Right cardiac atrium (tissue), 5 donors: Measurements from ENCODE around the gene P4HB. TPM values are rescaled to one million over a fixed set of nuclear protein-coding genes. Genes with fewer than 3 reads are reported as not detected.

Source experiments
- polyA plus RNA-seq: library from polyadenylated mRNA; stranded (reverse); fragments of 200-250 nt; gene quantifications from one replicate; pipeline ENCODE4 v1.2.3, GENCODE V29; 2013
- total RNA-seq, 4 donors: library from RNA; stranded (reverse); fragmentation: NEBNext Ultra II Directional; extraction: Animal tissue kit (Norgen Biotek cat#: 25700); gene quantifications; one replicate each; pipeline ENCODE4 v1.2.1, GENCODE V29; 2021
- donor health status: healthy with polysubstance abuse.
- donor health status: DM: no; HTN: yes; CAD: no.
- donor health status: DM: no; HTN: no; CAD: no.
- donor health status: DM: no; HTN: yes; CAD: no; lungs with severe emphysema.
- donor health status: DM: yes; HTN: yes; CAD: no.

Gene P4HB
- total and polyA plus RNA-seq, 5 donors = 272 to 375 (median 346) TPM

Other genes with a start within 250 kb of the P4HB start
Only the 30 nearest of the 31 such genes appear.
- 100 to 1,000 TPM in 1 of 4 donors, 10 to 100 TPM in 3; 83.5 to 106 (median 89.5) TPM for gene NPLOC4, start 223.4 kb downstream of the P4HB start, total RNA-seq
- 36.8 TPM for gene NPLOC4, start 223.4 kb downstream of the P4HB start, polyA plus RNA-seq
- gene TSPAN10, start 223.3 kb downstream of the P4HB start, total RNA-seq = under 1 TPM in 2 of 4 donors, not detected in 2; 0.24 to 0.31 TPM
- gene TSPAN10, start 223.3 kb downstream of the P4HB start, polyA plus RNA-seq = 0.27 TPM
- under 1 TPM in 1 of 4 donors, not detected in 3; 0.41 TPM for gene PDE6G, start 204.0 kb downstream of the P4HB start, total RNA-seq
- not detected for gene PDE6G, start 204.0 kb downstream of the P4HB start, polyA plus RNA-seq
- 10 to 100 TPM; 20.7 to 27.9 (median 24.6) TPM for gene OXLD1, start 193.9 kb downstream of the P4HB start, total RNA-seq
- 41.0 TPM for gene OXLD1, start 193.9 kb downstream of the P4HB start, polyA plus RNA-seq
- 1 to 10 TPM; 5.0 to 7.8 (median 6.7) TPM for gene CCDC137, start 193.8 kb downstream of the P4HB start, total RNA-seq
- 10.9 TPM for gene CCDC137, start 193.8 kb downstream of the P4HB start, polyA plus RNA-seq
- gene ARL16, start 176.7 kb downstream of the P4HB start, total RNA-seq = 10 to 100 TPM; 13.2 to 24.4 (median 16.8) TPM
- 20.9 TPM for gene ARL16, start 176.7 kb downstream of the P4HB start, polyA plus RNA-seq
- gene HGS, start 176.5 kb downstream of the P4HB start, total RNA-seq = 10 to 100 TPM; 42.1 to 50.3 (median 47.9) TPM
- 48.6 TPM for gene HGS, start 176.5 kb downstream of the P4HB start, polyA plus RNA-seq
- gene MRPL12, start 157.2 kb downstream of the P4HB start, total RNA-seq = 100 to 1,000 TPM in 3 of 4 donors, 10 to 100 TPM in 1; 83.3 to 142 (median 112) TPM
- gene MRPL12, start 157.2 kb downstream of the P4HB start, polyA plus RNA-seq = 310 TPM
- gene SLC25A10, start 148.3 kb downstream of the P4HB start, total RNA-seq = 10 to 100 TPM in 1 of 4 donors, 1 to 10 TPM in 3; 5.9 to 11.4 (median 9.6) TPM
- gene SLC25A10, start 148.3 kb downstream of the P4HB start, polyA plus RNA-seq = 18.6 TPM
- gene GCGR, start 56.4 kb downstream of the P4HB start, total RNA-seq = not detected
- not detected for gene GCGR, start 56.4 kb downstream of the P4HB start, polyA plus RNA-seq
- gene MCRIP1, start 27.2 kb downstream of the P4HB start, total RNA-seq = 100 to 1,000 TPM in 2 of 4 donors, 10 to 100 TPM in 2; 88.1 to 120 (median 96.5) TPM
- gene MCRIP1, start 27.2 kb downstream of the P4HB start, polyA plus RNA-seq = 146 TPM
- under 1 TPM in 1 of 4 donors, not detected in 3; 0.85 TPM for gene PPP1R27, start 25.5 kb downstream of the P4HB start, total RNA-seq
- not detected for gene PPP1R27, start 25.5 kb downstream of the P4HB start, polyA plus RNA-seq
- 100 to 1,000 TPM; 113 to 217 (median 142) TPM for gene ARHGDIA, start 10.8 kb upstream of the P4HB start, total RNA-seq
- 101 TPM for gene ARHGDIA, start 10.8 kb upstream of the P4HB start, polyA plus RNA-seq
- gene ALYREF, start 31.1 kb upstream of the P4HB start, total RNA-seq = 10 to 100 TPM; 32.5 to 46.2 (median 39.1) TPM
- 18.9 TPM for gene ALYREF, start 31.1 kb upstream of the P4HB start, polyA plus RNA-seq
- 100 to 1,000 TPM; 135 to 167 (median 148) TPM for gene ANAPC11, start 31.2 kb upstream of the P4HB start, total RNA-seq
- gene ANAPC11, start 31.2 kb upstream of the P4HB start, polyA plus RNA-seq = 338 TPM
- under 1 TPM; 0.14 to 0.53 (median 0.29) TPM for gene NPB, start 41.7 kb upstream of the P4HB start, total RNA-seq
- gene NPB, start 41.7 kb upstream of the P4HB start, polyA plus RNA-seq = 0.32 TPM
- 10 to 100 TPM; 16.7 to 24.8 (median 18.6) TPM for gene PCYT2, start 50.9 kb upstream of the P4HB start, total RNA-seq
- gene PCYT2, start 50.9 kb upstream of the P4HB start, polyA plus RNA-seq = 28.5 TPM
- gene SIRT7, start 57.6 kb upstream of the P4HB start, total RNA-seq = 10 to 100 TPM in 1 of 4 donors, 1 to 10 TPM in 3; 7.6 to 10.1 (median 8.9) TPM
- gene SIRT7, start 57.6 kb upstream of the P4HB start, polyA plus RNA-seq = 7.3 TPM
- gene MAFG, start 67.2 kb upstream of the P4HB start, total RNA-seq = 10 to 100 TPM; 16.6 to 28.9 (median 26.0) TPM
- gene MAFG, start 67.2 kb upstream of the P4HB start, polyA plus RNA-seq = 18.4 TPM
- gene PYCR1, start 76.8 kb upstream of the P4HB start, total RNA-seq = 1 to 10 TPM; 2.7 to 8.5 (median 6.7) TPM
- 4.3 TPM for gene PYCR1, start 76.8 kb upstream of the P4HB start, polyA plus RNA-seq
- gene MYADML2, start 86.7 kb upstream of the P4HB start, total RNA-seq = 1 to 10 TPM in 2 of 4 donors, under 1 TPM in 1, not detected in 1; 0.51 to 1.9 (median 1.4) TPM
- gene MYADML2, start 86.7 kb upstream of the P4HB start, polyA plus RNA-seq = 1.2 TPM
- not detected for gene NOTUM, start 100.7 kb upstream of the P4HB start, total RNA-seq
- 0.05 TPM for gene NOTUM, start 100.7 kb upstream of the P4HB start, polyA plus RNA-seq
- 10 to 100 TPM; 16.6 to 28.9 (median 21.6) TPM for gene ASPSCR1, start 117.1 kb upstream of the P4HB start, total RNA-seq
- gene ASPSCR1, start 117.1 kb upstream of the P4HB start, polyA plus RNA-seq = 20.1 TPM
- gene CENPX, start 162.3 kb upstream of the P4HB start, total RNA-seq = 10 to 100 TPM; 20.1 to 28.6 (median 26.0) TPM
- 31.2 TPM for gene CENPX, start 162.3 kb upstream of the P4HB start, polyA plus RNA-seq
- gene LRRC45, start 162.8 kb upstream of the P4HB start, total RNA-seq = 1 to 10 TPM; 3.2 to 6.7 (median 6.0) TPM
- 4.9 TPM for gene LRRC45, start 162.8 kb upstream of the P4HB start, polyA plus RNA-seq
- 1 to 10 TPM; 1.0 to 2.0 (median 1.5) TPM for gene RAC3, start 171.1 kb upstream of the P4HB start, total RNA-seq
- 2.4 TPM for gene RAC3, start 171.1 kb upstream of the P4HB start, polyA plus RNA-seq
- 100 to 1,000 TPM; 127 to 181 (median 168) TPM for gene DCXR, start 177.2 kb upstream of the P4HB start, total RNA-seq
- gene DCXR, start 177.2 kb upstream of the P4HB start, polyA plus RNA-seq = 196 TPM
- 10 to 100 TPM; 19.0 to 25.1 (median 20.2) TPM for gene RFNG, start 191.3 kb upstream of the P4HB start, total RNA-seq
- 25.4 TPM for gene RFNG, start 191.3 kb upstream of the P4HB start, polyA plus RNA-seq
- gene GPS1, start 191.4 kb upstream of the P4HB start, total RNA-seq = 10 to 100 TPM; 87.1 to 93.7 (median 90.6) TPM
- gene GPS1, start 191.4 kb upstream of the P4HB start, polyA plus RNA-seq = 75.1 TPM
- 10 to 100 TPM; 51.3 to 63.1 (median 58.4) TPM for gene DUS1L, start 205.3 kb upstream of the P4HB start, total RNA-seq
- 82.1 TPM for gene DUS1L, start 205.3 kb upstream of the P4HB start, polyA plus RNA-seq